Stimulated activated memory B cell treated with anti-CD40 and anti-IgM and Interleukin-4, amounts not matched to agents 10 μg/mL and 1 μg/mL and 100 μg/mL, for 72 hours (primary cell): Measurements from ENCODE around the gene KDM3A.

ENCODE experiments used
- ATAC-seq: fragments of 150-1000 bp; cut with Tn5 transposase; 2 replicates; pipeline ENCODE4 v1.10.0; 2021
- H3K27ac Mint-ChIP-seq: one replicate; pipeline ENCODE4 v1.8.0; 2022; ENCODE audit warnings: mild to moderate bottlenecking, mixed read lengths
- H3K27me3 Mint-ChIP-seq: one replicate; pipeline ENCODE4 v1.8.0; 2022; ENCODE audit warnings: mixed read lengths
- H3K36me3 Mint-ChIP-seq: one replicate; pipeline ENCODE4 v1.8.0; 2022; ENCODE audit warnings: mixed read lengths
- H3K4me1 Mint-ChIP-seq: one replicate; pipeline ENCODE4 v1.8.0; 2022; ENCODE audit warnings: mixed read lengths
- H3K4me3 Mint-ChIP-seq: one replicate; pipeline ENCODE4 v1.8.0; 2022; ENCODE audit warnings: mild to moderate bottlenecking, moderate library complexity, mixed read lengths
- H3K9me3 Mint-ChIP-seq: one replicate; pipeline ENCODE4 v1.8.0; 2022; ENCODE audit warnings: mixed read lengths

KDM3A gene

GRCh38 chr2:86440631-86441391 lies at the start of gene KDM3A:
Gene KDM3A (plus strand): TSS chr2:86441371. CDS start chr2:86442048, 677 bp downstream.
- Mint-ChIP-seq H3K27me3 (no peaks in the 10 kb centered on the region), H3K9me3 (peaks cover 16% of the 10 kb centered on the region), H3K4me1 (peaks cover 31% of the 10 kb centered on the region), H3K27ac (peak within 1 kb of the TSS; percentile 94), H3K36me3 (peaks cover 39% of the 10 kb centered on the region), H3K4me3 (peak within 1 kb of the TSS; percentile 90)
- peak; percentile 95 for ATAC-seq

GRCh38 chr2:86392873-86393518 lies 48.2 kb upstream of the KDM3A start:
- H3K27me3 Mint-ChIP-seq = peaks cover 30% of the 10 kb centered on the region
- H3K4me3 Mint-ChIP-seq = no peak overlapping the region
- ATAC-seq = no peak
- H3K4me1 Mint-ChIP-seq = peaks cover 8% of the 10 kb centered on the region
- no peak overlapping the region for H3K27ac Mint-ChIP-seq
- H3K36me3 Mint-ChIP-seq = no peaks in the 10 kb centered on the region
- H3K9me3 Mint-ChIP-seq = peaks cover 2% of the 10 kb centered on the region

DNA sequence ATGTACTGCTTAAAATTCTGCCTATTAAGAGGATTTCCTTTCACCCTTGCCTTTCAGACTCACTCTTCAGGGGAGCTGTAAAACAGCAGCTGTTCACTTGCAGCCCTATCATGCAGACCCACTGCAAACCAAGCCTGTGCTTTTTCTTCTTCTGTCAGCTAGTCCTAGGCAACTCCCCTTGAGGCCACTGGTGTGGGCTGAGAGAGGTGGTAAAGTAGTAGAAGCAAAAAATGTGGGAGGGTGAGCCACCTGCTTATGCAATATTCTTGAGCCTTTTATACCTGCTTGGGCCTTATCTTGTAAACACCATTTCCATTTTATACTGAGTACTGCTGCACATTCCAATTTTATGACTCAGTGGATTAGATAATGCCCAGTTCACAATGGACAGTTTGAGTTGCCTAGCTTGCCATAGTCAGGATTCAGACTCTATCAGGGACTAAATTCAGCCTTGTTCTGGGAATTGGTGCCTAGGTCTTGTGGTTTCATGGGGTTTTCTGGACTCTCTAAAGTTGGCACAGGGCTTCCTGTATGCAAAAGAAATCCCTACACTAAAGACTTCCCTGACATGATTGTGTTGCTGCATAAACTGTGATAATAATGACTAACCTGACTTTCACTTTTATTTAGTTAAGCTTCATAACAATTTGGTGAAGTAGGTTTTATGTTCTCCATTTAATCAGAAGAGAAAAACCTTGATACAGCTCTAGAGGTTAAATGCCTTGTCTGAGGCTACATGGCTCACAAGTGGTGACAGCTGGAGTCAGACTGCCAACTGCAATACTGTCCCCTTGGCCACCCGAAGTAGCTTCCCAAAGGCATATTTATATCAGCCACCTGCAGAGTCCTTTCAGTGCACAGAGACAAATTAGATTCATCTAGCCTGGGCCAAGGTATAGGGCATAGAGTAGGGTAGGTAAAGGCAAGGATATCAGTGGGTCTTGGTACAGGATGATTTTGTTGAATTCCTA lies 47.4 kb upstream of the KDM3A start:
- H3K9me3 Mint-ChIP-seq = peaks cover 2% of the 10 kb centered on the region
- H3K4me1 Mint-ChIP-seq = peaks cover 8% of the 10 kb centered on the region
- peaks cover 38% of the 10 kb centered on the region for H3K27me3 Mint-ChIP-seq
- no peak overlapping the region for H3K27ac Mint-ChIP-seq
- no peak for ATAC-seq
- H3K4me3 Mint-ChIP-seq = no peak overlapping the region
- no peaks in the 10 kb centered on the region for H3K36me3 Mint-ChIP-seq

DNA sequence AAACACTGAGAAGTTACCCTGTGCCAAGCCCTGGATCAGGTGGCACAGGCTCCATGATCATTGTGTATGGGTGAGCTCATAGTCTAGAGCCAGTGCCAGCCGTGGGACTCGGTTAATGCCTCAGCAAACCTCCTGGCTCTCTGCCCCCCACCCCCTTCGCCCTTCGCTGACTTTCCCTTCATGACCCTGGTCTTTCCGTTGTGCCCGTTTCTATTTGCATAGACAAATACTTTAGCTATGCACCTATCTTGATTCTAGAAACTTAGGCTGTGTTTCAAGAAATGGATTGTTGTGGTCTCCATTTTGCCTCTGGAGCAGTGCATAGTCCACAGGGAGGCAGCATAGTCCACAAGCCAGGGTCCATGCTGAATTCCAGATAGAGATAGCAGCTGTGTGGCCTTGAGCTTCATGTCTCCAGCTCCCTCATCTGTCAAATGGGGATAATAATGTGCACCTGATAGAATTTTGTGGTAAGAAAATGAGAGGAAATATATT lies 44.8 kb upstream of the KDM3A start:
- Mint-ChIP-seq H3K36me3 (no peaks in the 10 kb centered on the region), H3K4me1 (peaks cover 8% of the 10 kb centered on the region), H3K27ac (no peak overlapping the region), H3K9me3 (peaks cover 9% of the 10 kb centered on the region), H3K4me3 (no peak overlapping the region), H3K27me3 (peaks cover 52% of the 10 kb centered on the region)
- no peak for ATAC-seq

- peaks cover 8% of the 10 kb centered on the region for H3K4me1 Mint-ChIP-seq
- H3K36me3 Mint-ChIP-seq = no peaks in the 10 kb centered on the region
- peaks cover 11% of the 10 kb centered on the region for H3K9me3 Mint-ChIP-seq
- no peak for ATAC-seq
- H3K4me3 Mint-ChIP-seq = no peak overlapping the region
- peaks cover 52% of the 10 kb centered on the region for H3K27me3 Mint-ChIP-seq
- no peak overlapping the region for H3K27ac Mint-ChIP-seq
Observed at GRCh38 chr2:86397986-86398385, 43.2 kb upstream of the KDM3A start.

DNA sequence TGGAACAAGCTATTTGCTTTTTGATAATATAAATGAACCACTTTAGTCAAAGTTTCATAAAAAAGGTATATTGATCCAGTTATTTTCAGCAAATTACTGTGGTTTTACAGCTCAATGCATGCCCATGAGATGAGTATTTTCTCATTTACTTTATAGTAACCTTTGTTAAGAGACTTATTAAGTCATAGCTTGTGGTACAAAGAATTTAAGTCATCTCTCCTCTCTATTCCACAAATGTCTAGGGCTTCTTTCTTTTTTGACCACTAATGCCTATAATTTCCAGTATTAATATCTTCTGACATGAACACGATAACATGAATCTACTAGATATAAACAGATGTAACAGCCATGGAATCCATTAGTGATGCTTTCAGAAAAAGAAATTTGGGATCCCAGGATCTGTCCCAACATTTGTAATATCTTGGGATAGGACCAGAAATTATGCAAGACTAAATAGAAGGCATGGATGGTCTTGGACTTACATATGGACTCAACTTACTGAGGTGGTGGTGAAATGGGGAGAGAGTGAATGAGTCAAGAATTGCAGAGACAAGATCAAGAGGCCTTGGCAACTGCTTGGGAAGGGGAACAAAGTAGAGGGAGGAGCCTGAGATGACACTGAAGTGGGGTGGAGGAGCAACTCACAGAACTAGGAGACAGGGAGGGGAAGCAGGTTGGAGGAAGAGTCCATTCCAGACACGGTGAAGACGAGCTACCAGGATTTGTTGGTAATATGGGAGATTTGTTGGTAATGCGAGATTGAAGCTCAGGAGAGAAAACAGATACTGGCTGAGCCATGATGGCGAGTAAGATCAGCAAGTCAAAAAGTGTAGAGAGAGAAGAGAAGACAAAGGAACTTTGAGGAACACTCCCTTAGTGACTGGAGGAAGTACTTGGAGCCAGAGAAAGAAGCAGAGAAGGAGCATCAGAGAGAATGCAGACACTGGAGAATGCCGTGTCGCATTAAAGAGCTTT lies 42.4 kb upstream of the KDM3A start:
- no peak overlapping the region for H3K4me3 Mint-ChIP-seq
- H3K27me3 Mint-ChIP-seq = peaks cover 58% of the 10 kb centered on the region
- H3K27ac Mint-ChIP-seq = no peak overlapping the region
- peaks cover 8% of the 10 kb centered on the region for H3K4me1 Mint-ChIP-seq
- H3K9me3 Mint-ChIP-seq = peaks cover 11% of the 10 kb centered on the region
- ATAC-seq = no peak
- H3K36me3 Mint-ChIP-seq = no peaks in the 10 kb centered on the region

- no peak for ATAC-seq
- Mint-ChIP-seq H3K27ac (no peak overlapping the region), H3K9me3 (peaks cover 11% of the 10 kb centered on the region), H3K4me1 (peaks cover 8% of the 10 kb centered on the region), H3K36me3 (no peaks in the 10 kb centered on the region), H3K27me3 (peaks cover 58% of the 10 kb centered on the region), H3K4me3 (no peak overlapping the region)
Observed at GRCh38 chr2:86400321-86400720, 40.9 kb upstream of the KDM3A start.

DNA sequence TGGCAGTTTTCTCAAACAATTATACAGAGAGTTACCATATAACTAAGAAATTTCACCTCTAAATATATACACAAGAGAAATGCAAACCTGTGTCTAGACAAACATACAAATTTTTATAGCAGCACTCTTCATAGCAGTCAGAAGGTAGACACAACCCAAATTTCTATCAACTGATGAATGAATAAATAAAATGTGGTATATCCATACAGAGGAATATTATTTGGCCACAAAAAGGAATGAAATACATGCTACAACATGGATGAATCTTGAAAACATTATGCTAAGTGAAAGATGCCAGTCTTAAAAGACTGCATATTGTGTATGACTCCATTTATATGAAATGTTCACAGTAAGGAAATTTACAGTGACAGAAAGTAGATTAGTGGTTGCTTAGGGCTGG lies 30.6 kb upstream of the KDM3A start:
- H3K27me3 Mint-ChIP-seq = peaks cover 68% of the 10 kb centered on the region
- H3K4me1 Mint-ChIP-seq = peaks cover 17% of the 10 kb centered on the region
- no peak overlapping the region for H3K27ac Mint-ChIP-seq
- H3K4me3 Mint-ChIP-seq = no peak overlapping the region
- peaks cover 10% of the 10 kb centered on the region for H3K9me3 Mint-ChIP-seq
- H3K36me3 Mint-ChIP-seq = no peaks in the 10 kb centered on the region
- no peak for ATAC-seq

DNA sequence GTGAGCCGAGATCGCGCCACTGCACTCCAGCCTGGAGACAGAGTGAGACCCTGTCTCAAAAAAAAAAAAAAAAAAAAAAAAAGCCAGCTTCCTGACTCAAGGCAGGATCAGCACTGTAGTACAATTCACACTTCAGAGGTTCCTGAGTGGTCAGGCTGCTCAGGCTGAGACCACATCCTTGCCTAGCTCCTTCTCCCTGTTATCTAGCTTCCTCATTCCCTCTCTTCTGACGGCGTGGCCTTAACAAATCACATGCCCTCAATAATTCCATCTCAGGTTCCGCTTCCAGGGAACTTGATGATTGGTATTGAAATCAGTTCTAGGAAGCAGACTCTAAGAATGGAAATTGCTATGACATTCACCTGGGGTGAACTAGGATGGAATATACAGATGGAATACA lies 29.8 kb upstream of the KDM3A start:
- peaks cover 23% of the 10 kb centered on the region for H3K4me1 Mint-ChIP-seq
- no peak overlapping the region for H3K27ac Mint-ChIP-seq
- H3K4me3 Mint-ChIP-seq = no peak overlapping the region
- H3K9me3 Mint-ChIP-seq = peaks cover 10% of the 10 kb centered on the region
- H3K27me3 Mint-ChIP-seq = peaks cover 68% of the 10 kb centered on the region
- no peak for ATAC-seq
- no peaks in the 10 kb centered on the region for H3K36me3 Mint-ChIP-seq

DNA sequence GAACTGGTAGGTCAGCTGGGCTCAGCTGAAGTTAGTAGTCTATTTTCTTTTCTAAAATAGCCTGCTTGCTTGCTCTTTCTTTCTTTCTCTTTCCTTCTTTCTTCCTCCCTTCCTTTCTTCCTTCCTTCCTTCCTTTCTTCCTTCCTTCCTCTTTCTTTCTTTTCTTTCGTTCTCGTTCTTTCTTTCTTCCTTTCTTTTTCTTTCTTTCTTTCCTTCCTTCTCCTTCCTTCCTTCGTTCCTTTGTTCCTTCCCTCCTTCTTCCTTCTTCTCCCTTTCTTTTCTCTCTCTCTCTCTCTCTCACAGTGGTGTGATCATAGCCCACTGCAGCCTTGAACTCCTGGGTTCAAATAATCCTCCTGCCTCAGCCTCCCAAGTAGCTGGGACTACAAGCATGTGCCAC lies 29.2 kb upstream of the KDM3A start:
- Mint-ChIP-seq H3K4me3 (no peak overlapping the region), H3K27ac (no peak overlapping the region), H3K36me3 (no peaks in the 10 kb centered on the region), H3K9me3 (peaks cover 10% of the 10 kb centered on the region), H3K27me3 (peaks cover 65% of the 10 kb centered on the region), H3K4me1 (peaks cover 25% of the 10 kb centered on the region)
- ATAC-seq = no peak

- Mint-ChIP-seq H3K9me3 (peaks cover 10% of the 10 kb centered on the region), H3K4me1 (peaks cover 25% of the 10 kb centered on the region), H3K27ac (no peak overlapping the region), H3K36me3 (no peaks in the 10 kb centered on the region), H3K4me3 (peak overlapping the region; percentile 16), H3K27me3 (peaks cover 69% of the 10 kb centered on the region)
- ATAC-seq = no peak
Observed at GRCh38 chr2:86413296-86414094, 27.7 kb upstream of the KDM3A start.

DNA sequence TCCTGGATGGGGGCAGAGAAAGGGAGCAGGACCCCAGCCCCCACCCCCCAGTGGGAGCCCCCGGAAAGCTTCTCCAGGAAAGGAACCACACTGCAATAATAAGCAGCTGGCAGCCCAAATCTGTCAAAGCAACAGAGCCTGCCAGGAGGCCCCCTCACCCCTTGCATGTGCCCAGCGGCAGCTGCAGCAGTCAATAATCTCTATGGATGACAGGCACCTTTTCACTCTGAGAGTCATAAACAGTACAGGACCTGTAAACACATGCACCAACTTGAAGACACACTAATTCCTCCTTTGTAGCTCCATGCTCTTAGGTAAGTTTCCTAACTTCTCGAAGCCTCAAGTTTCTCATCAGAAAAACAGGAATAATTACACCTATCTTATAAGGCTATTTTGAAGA lies 26.2 kb upstream of the KDM3A start:
- no peak overlapping the region for H3K4me3 Mint-ChIP-seq
- no peak for ATAC-seq
- H3K36me3 Mint-ChIP-seq = no peaks in the 10 kb centered on the region
- H3K27ac Mint-ChIP-seq = no peak overlapping the region
- H3K27me3 Mint-ChIP-seq = peaks cover 76% of the 10 kb centered on the region
- peaks cover 10% of the 10 kb centered on the region for H3K9me3 Mint-ChIP-seq
- H3K4me1 Mint-ChIP-seq = peaks cover 25% of the 10 kb centered on the region

GRCh38 chr2:86416146-86416545 lies 25.0 kb upstream of the KDM3A start:
- Mint-ChIP-seq H3K4me1 (peaks cover 25% of the 10 kb centered on the region), H3K36me3 (no peaks in the 10 kb centered on the region), H3K27ac (no peak overlapping the region), H3K4me3 (no peak overlapping the region), H3K9me3 (peaks cover 8% of the 10 kb centered on the region), H3K27me3 (peaks cover 79% of the 10 kb centered on the region)
- no peak for ATAC-seq
